Endothelial cell of coronary artery (primary cell): ENCODE data around the gene SALL1. TPM values are rescaled to one million over a fixed set of nuclear protein-coding genes. Genes with fewer than 3 reads are reported as not detected.

Source experiments
- total RNA-seq: library from RNA; depleted of rRNA; stranded (reverse); fragments of >200 nt; gene quantifications from 2 replicates; pipeline ENCODE4 v1.2.3, GENCODE V29; 2014

Gene SALL1
- under 0.01 TPM in 1 of 2 replicates, not detected in the other for total RNA-seq

DNA sequence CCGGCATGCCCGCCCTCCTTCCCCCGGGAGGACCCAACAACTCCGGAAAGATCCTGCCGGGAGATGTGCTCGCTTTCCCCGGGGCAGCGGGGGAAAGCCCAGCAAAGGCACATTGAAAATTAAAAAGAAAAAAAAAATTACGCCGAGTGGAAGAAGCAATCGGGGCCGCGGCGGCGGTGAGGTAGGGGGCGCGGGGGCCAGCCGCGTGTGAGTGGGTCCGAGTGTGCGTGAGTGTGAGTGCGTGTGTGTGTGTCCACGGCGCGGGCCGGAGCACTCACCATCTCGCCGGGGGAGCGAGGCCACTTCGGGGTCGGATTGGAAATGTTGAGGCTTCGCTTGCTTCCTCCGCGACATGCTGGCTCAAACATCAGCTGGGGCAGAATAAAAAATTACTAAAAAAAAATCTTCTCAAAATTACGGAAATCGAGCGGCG, at the start of gene SALL1:
Gene SALL1, minus strand, starts transcription at position 383 of the 433 bp plus-strand sequence. Its CDS starts 29 bp downstream, at position 354.

